Mucosa of stomach (tissue), 1 donor: ENCODE measurements around the gene RNF215.
"Not testable (repeated sequence)": the region's sequence is repeated elsewhere in the genome, so short reads cannot be mapped to it uniquely, and the experiment has no call there.

Experiments used
- H3K27me3 ChIP-seq: one replicate; pipeline ENCODE4 v1.7.0; 2013; ENCODE audit warnings: mild to moderate bottlenecking, low read length; ENCODE audit not compliant: control insufficient read depth, insufficient read depth
- H3K36me3 ChIP-seq: one replicate; pipeline ENCODE4 v1.7.0; 2013; ENCODE audit warnings: low read length; ENCODE audit not compliant: control insufficient read depth, insufficient read depth
- H3K4me1 ChIP-seq: one replicate; pipeline ENCODE4 v1.7.0; 2013; ENCODE audit warnings: mild to moderate bottlenecking, low read length; ENCODE audit not compliant: control insufficient read depth, insufficient read depth
- H3K4me3 ChIP-seq: one replicate; pipeline ENCODE4 v1.7.0; 2013; ENCODE audit warnings: low read length
- H3K9ac ChIP-seq: one replicate; pipeline ENCODE4 v1.7.0; 2013; ENCODE audit warnings: mild to moderate bottlenecking, low read length, moderate library complexity
- H3K9me3 ChIP-seq: one replicate; pipeline ENCODE4 v1.7.0; 2013; ENCODE audit warnings: mild to moderate bottlenecking, low read length, moderate library complexity; ENCODE audit not compliant: control insufficient read depth
- donor health status: Pancreatic carcinoma.

RNF215 gene

DNA sequence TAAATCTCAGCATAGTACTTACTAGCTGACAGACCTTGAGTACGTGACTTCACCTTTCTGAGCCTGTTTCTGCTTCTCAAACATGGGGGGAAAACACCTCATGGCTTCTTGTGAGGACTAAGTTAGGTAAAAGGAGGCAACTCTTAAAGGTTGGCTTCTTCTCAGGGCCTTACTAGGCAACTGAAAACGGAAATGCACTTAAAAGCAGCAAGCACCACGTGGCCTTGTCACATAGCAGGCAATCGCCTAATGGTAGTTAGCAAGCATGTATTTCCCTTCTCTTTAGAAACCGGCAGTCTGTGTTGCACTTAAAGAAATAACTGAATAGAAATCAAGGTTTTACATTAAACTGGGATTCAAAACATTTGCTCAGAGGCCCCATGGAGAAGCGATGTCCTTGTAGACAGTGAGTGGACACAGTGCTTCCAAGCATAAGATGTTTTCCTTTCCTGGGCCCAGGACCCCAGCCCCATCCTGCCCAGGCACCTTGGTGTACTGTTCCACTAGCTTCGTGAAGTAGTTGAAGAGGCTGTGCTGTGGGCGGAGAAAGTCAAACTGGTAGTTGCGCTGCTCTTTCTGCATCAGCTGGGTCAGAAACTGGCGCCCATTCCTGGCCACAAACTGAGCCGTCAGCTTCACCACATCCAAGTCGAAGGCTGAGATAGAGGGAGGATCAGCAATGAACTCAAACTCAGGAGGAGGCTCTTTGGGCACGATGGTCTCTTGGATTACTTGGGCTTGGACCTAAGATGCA, 42.6 kb downstream of the RNF215 start:
- Histone ChIP-seq H3K9me3 (no peaks in the 10 kb centered on the region), H3K4me3 (no peak overlapping the region), H3K27me3 (no peaks in the 10 kb centered on the region), H3K36me3 (peaks cover 38% of the 10 kb centered on the region), H3K4me1 (no peaks in the 10 kb centered on the region), H3K9ac (no peak overlapping the region)

DNA sequence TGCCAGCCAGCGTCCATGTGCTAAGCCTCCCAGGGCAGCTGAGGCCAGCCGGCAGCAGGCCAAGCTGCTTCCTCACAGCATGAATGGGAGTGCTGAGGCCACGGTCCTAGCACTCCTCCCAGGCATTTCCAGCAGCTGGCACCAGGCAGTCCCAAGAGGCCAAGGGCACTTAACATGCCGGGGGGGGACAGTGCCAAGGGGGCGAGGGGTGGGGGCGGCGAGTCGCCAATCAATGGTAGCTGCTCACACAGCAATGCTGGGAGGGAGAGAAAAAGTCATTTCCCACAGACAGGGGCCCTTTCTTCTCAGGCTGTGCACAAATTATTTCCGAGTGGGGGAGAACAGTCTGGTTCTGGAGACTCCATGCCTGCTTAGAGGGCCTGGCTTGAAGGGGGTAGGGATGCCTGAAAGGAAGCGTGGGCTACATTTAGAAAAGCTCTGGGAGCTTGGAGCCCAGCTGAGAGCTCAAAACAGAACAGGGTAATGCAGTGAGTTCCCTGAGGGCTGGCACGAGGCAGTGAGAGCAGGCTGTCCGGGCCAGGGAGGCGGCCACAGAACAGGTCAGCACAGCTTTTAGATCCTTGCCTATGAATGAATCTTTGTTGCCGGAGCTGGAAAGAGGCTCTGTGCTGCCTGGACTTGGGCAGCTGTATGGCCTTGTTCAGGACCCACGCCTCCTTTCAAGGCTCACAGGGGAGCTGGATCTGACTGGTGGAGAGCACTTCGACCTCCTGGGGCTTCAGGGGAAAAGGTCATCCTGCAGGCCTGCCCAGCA, 46.1 kb downstream of the RNF215 start:
- Histone ChIP-seq H3K36me3 (peaks cover 42% of the 10 kb centered on the region), H3K9me3 (no peaks in the 10 kb centered on the region), H3K4me1 (no peaks in the 10 kb centered on the region), H3K9ac (no peak overlapping the region), H3K4me3 (no peak overlapping the region), H3K27me3 (no peaks in the 10 kb centered on the region)

DNA sequence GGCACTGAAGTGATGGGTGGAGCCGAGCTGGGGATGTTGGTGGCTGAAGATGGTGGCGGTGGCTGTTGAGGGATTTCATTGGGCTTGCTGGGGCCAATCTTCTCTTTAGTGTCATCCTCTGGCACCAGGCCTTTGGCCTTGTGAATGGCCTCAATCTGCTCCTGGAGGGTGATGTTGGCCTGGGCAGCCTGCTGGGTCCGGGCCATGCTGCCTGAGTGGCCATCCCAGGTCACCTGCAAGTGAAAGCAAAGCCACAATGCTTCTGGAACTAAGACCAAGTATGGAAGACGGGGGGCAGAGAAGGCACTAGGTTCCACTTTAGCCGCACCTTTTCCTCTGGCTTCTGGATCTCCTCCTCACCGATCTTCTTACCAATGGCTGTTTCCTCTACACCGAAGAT, 48.4 kb downstream of the RNF215 start:
- H3K4me3 ChIP-seq: no peak overlapping the region
- H3K4me1 ChIP-seq: no peaks in the 10 kb centered on the region
- H3K36me3 ChIP-seq: peaks cover 43% of the 10 kb centered on the region
- H3K9me3 ChIP-seq: no peaks in the 10 kb centered on the region
- no peak overlapping the region for H3K9ac ChIP-seq
- no peaks in the 10 kb centered on the region for H3K27me3 ChIP-seq

DNA sequence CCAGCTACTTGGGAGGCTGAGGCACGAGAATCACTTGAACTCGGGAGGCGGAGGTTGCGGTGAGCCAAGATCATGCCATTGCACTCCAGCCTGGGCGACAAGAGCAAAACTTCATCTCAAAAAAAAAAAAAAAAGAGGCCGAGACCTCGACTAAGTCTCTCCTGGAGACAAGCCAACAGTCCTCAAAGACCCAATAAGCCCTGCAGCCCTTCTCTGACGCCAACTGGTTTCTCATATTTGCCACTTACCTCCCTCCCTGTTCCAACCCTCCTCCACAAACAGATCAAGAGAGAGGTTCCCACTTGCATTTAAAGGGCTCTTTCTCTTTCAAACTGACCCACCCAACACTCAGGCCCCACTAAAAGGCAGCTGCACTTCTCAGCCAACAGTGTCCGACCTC, 48.9 kb downstream of the RNF215 start:
- H3K9ac ChIP-seq: not testable (repeated sequence)
- peaks cover 43% of the 10 kb centered on the region for H3K36me3 ChIP-seq

DNA sequence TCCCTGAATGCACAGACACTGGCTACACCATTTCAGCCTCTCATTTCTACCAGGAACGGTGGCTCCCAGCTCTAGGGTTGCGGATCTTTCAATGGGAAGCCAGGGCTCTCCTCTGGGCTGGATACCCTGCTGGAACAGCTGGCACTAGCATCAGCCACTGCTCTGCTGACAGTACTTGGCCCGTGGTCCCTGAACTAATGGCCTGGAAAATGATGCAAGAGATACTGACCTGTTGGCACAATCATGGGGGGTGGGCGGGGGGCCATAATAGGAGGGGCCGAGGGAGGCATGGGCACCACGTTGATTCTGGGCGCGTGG, 49.8 kb downstream of the RNF215 start:
- Histone ChIP-seq H3K36me3 (peaks cover 41% of the 10 kb centered on the region), H3K9ac (no peak overlapping the region), H3K4me3 (no peak overlapping the region), H3K27me3 (no peaks in the 10 kb centered on the region), H3K9me3 (no peaks in the 10 kb centered on the region), H3K4me1 (no peaks in the 10 kb centered on the region)

More for the DNA sequence above, 48.9 kb downstream of the RNF215 start:
- not testable (repeated sequence) for H3K27me3 ChIP-seq, H3K9me3 ChIP-seq, H3K4me1 ChIP-seq, H3K4me3 ChIP-seq

DNA sequence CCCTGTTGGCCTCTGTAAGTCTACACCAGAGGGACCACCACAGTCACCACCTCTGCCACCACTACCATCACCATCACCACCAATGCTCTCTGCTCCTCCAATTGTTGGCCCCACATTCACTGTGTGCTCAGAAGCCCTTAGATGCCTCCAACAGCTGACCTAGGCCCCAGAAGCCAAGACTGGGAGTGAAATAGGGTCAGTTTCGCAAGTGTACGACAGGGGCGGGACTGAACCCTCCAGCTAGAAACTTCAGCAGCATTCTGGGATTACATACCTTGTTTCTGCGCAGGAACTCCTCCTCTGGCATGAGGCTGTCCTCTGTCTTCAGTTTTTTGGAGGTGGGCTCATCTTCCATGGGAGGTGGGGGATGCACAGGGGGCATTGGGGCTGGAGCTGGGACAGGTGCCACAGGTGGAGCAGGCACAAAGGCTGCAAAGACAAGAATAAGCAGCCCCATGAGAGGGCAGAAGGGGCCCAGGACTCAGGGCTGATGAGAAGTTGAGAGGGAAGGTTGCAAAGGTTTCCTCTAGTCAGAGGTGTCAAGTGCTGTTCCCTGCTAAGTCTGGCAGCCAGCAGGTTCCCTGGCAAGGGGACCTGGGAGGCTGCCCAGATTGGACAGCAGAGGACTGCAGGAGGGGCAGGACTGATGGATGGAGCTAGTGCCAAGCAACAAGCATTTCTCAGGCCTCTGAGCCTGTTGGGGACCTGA, 50.3 kb downstream of the RNF215 start:
- no peaks in the 10 kb centered on the region for H3K27me3 ChIP-seq
- peaks cover 36% of the 10 kb centered on the region for H3K36me3 ChIP-seq
- no peak overlapping the region for H3K4me3 ChIP-seq
- H3K9me3 ChIP-seq: no peaks in the 10 kb centered on the region
- no peaks in the 10 kb centered on the region for H3K4me1 ChIP-seq
- no peak overlapping the region for H3K9ac ChIP-seq

DNA sequence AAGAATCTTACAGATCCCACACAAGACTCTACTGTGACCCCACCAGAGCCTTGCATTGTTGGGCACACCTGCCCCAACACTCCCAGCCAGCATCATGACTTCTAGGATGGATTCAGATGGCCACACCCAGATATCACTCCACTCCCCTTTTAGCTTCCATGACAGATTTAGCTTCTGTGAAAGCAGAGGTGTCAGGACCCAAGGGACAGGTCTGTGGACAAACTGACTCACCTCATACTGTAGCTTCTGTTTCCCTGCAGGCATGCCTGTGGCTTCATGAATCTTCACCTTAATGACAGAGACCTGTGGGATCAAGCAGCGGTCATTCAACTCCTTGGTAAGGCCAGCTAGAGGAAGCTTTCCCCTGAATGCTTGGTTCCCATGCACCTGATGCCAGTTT, 52.0 kb downstream of the RNF215 start:
- Histone ChIP-seq H3K4me3 (no peak overlapping the region), H3K36me3 (peaks cover 30% of the 10 kb centered on the region), H3K27me3 (no peaks in the 10 kb centered on the region)

DNA sequence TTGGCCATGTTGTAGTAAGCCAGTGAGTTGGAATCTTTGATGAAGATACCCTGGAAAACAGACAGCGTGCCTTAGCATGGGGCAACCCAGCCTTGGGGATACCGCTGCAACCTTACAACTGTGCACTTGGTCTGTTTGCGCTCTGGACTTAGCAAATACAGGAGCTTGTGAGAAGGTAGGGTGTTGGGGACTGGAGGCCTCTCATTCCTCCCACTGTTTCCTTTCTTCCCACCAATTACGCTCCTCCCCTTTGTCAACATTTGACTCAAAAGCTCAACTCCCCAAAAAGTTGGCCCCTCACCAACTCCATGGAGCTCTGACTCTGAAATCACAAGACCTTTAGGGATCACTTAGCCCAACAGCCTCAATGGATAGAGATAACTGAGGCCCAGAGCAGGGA, 52.6 kb downstream of the RNF215 start:
- H3K9me3 ChIP-seq: no peaks in the 10 kb centered on the region
- no peaks in the 10 kb centered on the region for H3K27me3 ChIP-seq
- H3K4me3 ChIP-seq: no peak overlapping the region
- H3K9ac ChIP-seq: no peak overlapping the region
- no peaks in the 10 kb centered on the region for H3K4me1 ChIP-seq
- peaks cover 30% of the 10 kb centered on the region for H3K36me3 ChIP-seq

More for the DNA sequence above, 52.0 kb downstream of the RNF215 start:
- H3K4me1 ChIP-seq: no peaks in the 10 kb centered on the region
- no peaks in the 10 kb centered on the region for H3K9me3 ChIP-seq
- H3K9ac ChIP-seq: no peak overlapping the region

DNA sequence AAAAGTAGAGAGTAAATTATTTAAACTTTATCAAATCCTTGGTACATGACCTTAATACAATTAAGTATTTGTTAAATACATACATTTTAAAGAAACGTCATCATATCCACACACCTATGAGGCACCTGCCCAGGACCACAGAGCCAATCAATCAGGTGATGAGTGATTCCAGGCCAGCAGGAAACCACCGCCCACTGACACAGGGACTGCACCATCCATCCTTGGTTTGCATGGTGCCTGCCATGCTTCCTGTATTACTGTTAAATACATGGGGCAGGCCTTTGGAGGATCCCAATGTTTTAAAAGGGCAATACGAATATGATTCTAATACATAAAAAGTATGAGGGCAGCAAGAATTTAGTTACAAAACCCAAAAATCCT, 53.5 kb downstream of the RNF215 start:
- Histone ChIP-seq H3K27me3 (no peaks in the 10 kb centered on the region), H3K36me3 (peaks cover 30% of the 10 kb centered on the region), H3K4me1 (no peaks in the 10 kb centered on the region), H3K9ac (no peak overlapping the region), H3K9me3 (no peaks in the 10 kb centered on the region), H3K4me3 (no peak overlapping the region)

DNA sequence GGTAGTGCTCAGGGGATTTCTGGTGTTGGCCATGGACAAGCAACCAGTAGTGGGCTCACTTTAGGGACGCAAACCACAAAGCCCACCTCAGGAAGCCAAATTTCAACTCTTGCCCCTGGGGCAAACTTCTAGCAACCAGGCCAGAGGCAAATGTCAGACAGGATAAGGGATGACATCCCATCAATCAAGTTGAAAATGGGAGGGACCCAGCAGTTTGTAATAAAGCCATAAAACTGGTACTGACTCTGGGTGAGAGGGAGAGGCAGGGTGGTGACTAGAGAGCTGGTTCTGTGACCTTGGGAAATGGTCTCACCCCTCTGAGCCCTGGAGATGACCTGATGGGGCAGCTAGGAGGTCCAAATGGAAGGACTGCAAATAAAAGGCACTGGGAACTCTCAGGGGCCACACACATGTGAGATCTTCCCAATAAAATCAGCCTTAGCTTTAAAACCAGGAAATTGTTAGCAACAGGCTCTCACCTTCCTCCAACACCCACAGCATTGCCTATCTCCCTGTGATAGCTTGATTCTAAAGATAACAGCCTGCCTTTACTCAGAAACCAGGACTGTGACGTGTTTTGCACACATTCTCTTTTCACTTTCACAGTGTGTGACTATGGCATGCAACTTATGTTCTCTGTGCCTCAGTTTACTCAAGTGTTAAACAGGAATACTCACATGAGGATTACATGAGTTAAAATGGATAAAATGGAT, 54.1 kb downstream of the RNF215 start:
- no peaks in the 10 kb centered on the region for H3K9me3 ChIP-seq
- H3K4me3 ChIP-seq: no peak overlapping the region
- H3K9ac ChIP-seq: no peak overlapping the region
- no peaks in the 10 kb centered on the region for H3K27me3 ChIP-seq
- peaks cover 2% of the 10 kb centered on the region for H3K4me1 ChIP-seq
- H3K36me3 ChIP-seq: peaks cover 30% of the 10 kb centered on the region

DNA sequence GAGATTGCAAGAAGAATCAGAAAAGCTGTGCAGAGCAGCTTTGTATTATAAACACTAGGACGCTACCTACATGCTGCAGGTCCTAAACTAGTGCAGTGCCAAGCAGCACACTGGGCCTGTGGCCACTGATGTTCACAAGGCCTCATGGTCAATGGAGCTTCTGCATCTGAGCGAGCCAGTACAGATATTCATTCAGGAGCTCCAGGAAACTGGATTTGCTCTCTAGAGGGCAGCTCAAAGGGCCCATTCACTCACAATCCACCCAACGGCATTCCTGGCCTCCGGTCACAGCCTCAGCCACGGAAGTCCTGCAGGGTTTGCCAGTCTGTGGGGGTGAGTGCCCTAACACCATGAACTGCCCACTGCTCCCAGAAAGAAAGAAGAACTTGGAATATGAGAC, 54.7 kb downstream of the RNF215 start:
- H3K36me3 ChIP-seq: peaks cover 30% of the 10 kb centered on the region
- H3K4me1 ChIP-seq: peaks cover 6% of the 10 kb centered on the region
- H3K9me3 ChIP-seq: no peaks in the 10 kb centered on the region
- H3K27me3 ChIP-seq: no peaks in the 10 kb centered on the region
- no peak overlapping the region for H3K4me3 ChIP-seq
- no peak overlapping the region for H3K9ac ChIP-seq
